GM19238 (cell line): ENCODE measurements around the gene PTCH2.
"Not testable (repeated sequence)": the region's sequence is repeated elsewhere in the genome, so short reads cannot be mapped to it uniquely, and the experiment has no call there.

Experiments
- DNase-seq: peaks from one replicate; pipeline ENCODE4 v3.0.0; 2011; ENCODE audit warnings: low spot score; ENCODE audit not compliant: insufficient read length

PTCH2 gene

GRCh38 chr1:44802306-44803061, 40.6 kb downstream of the PTCH2 start:
- DNase-seq = no peak

GRCh38 chr1:44801491-44802305, 41.4 kb downstream of the PTCH2 start:
- no peak for DNase-seq

- peak; percentile 98 for DNase-seq
These were observed 43.1 kb downstream of the PTCH2 start, which contains the start of gene PLK3 for GRCh38 chr1:44799770-44800584. TSS of gene PLK3 (plus strand) at chr1:44800377. CDS start at chr1:44800464, 87 bp downstream.

GRCh38 chr1:44798481-44799365, 44.3 kb downstream of the PTCH2 start:
- no peak for DNase-seq

GRCh38 chr1:44797886-44798285, 45.2 kb downstream of the PTCH2 start:
- not testable (repeated sequence) for DNase-seq

- DNase-seq = no peak
These were observed 50.1 kb downstream of the PTCH2 start for GRCh38 chr1:44792736-44793502.

GRCh38 chr1:44790968-44791801, 51.9 kb downstream of the PTCH2 start:
- no peak for DNase-seq

- no peak for DNase-seq
These were observed 54.8 kb downstream of the PTCH2 start, which contains the start of gene BEST4 for GRCh38 chr1:44788120-44788860. TSS of gene BEST4 (minus strand) at chr1:44788170. CDS start at chr1:44787705, 465 bp downstream.

GRCh38 chr1:44787506-44787905, 55.5 kb downstream of the PTCH2 start:
- no peak for DNase-seq

GRCh38 chr1:44786841-44787426, 56.1 kb downstream of the PTCH2 start:
- DNase-seq = no peak

- peak; percentile 65 for DNase-seq
These were observed 56.8 kb downstream of the PTCH2 start for GRCh38 chr1:44786138-44786840.

- no peak for DNase-seq
These were observed 57.4 kb downstream of the PTCH2 start for GRCh38 chr1:44785501-44786137.

- no peak for DNase-seq
These were observed 58.0 kb downstream of the PTCH2 start for GRCh38 chr1:44785029-44785380.

- DNase-seq = no peak
These were observed 58.7 kb downstream of the PTCH2 start for GRCh38 chr1:44784094-44785028.

GRCh38 chr1:44783697-44784093, 59.4 kb downstream of the PTCH2 start:
- DNase-seq = no peak
